Activated gamma-delta T cell (primary cell): ENCODE results near the gene LBX2.

Source experiments
- DNase-seq: peaks from one replicate; lab custom pipeline; 2025; lab: John Stamatoyannopoulos, UW

LBX2 gene

DNA sequence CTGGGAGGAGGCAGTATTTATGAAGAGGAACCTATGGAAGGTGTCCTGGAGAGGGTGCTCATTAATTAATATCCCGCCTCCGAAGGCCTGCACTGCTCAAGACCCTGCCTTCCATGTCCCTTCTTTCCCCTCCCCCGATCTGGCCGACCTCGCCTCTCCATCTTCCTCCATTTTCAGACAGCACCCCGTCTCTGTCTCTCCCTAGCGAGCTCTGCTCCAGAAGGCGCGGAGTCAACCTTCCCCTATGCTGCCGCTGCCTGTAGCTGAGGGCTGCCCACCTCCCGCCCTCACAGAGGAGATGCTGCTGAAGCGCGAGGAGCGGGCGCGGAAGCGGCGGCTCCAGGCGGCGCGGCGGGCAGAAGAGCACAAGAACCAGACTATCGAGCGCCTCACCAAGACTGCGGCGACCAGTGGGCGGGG lies 42.3 kb downstream of the LBX2 start:
- no peak for DNase-seq

- peak; percentile 49 for DNase-seq
These were observed 44.5 kb downstream of the LBX2 start, which contains the start of gene INO80B for GRCh38 chr2:74454654-74455511. INO80B (plus strand) TSS chr2:74455087; CDS start chr2:74455117, 30 bp downstream.

DNA sequence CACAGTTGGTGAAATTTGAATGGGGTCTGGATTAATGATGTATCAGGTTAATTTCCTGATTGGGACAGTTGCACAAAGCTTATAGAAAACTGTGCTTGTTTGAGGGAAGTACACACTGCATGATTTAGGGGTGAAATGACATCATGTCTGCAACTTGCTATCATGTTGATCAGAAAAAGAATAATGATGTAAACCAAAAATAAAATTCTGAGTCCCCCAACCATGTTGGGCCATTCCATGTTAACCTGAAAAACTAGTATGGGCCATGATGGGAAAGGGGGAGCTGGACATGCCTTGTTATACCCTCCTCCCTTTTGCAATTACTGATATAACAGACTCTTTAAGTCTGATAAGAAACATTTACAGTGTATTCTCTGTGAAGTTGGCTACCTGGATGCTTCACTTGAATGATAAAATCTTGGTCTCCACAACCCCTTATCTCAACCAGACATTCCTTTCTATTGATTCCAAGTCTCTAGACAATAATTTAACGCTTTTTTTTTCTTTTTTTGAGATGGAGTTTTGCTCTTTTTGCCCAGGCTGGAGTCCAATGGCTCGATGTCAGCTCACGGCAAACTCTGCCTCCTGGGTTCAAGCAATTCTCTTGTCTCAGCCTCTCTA lies 48.7 kb downstream of the LBX2 start:
- DNase-seq = no peak

GRCh38 chr2:74448771-74449170 lies 50.6 kb downstream of the LBX2 start:
- DNase-seq = no peak
